ENCODE data around the gene SNAPC2.
A peak's percentile ranks its signal among the peaks of the same experiment; 100 is the strongest.
"Not testable (repeated sequence)": the region's sequence is repeated elsewhere in the genome, so short reads cannot be mapped to it uniquely, and the experiment has no call there.

Gene SNAPC2

GRCh38 chr19:7941895-7942596 lies 21.9 kb downstream of the SNAPC2 start:
- no peak for DNase-seq

GRCh38 chr19:7942981-7943443 lies 22.9 kb downstream of the SNAPC2 start:
- no peak for DNase-seq

- peak; percentile 92 for DNase-seq
These were observed 23.5 kb downstream of the SNAPC2 start, which contains the start of gene TIMM44 for GRCh38 chr19:7943444-7944176. TIMM44 (minus strand) TSS chr19:7943666; CDS start chr19:7943651, 15 bp downstream.

GRCh38 chr19:7944177-7944761 lies 24.1 kb downstream of the SNAPC2 start:
- DNase-seq: peak; percentile 60

GRCh38 chr19:7947939-7948338 lies 27.8 kb downstream of the SNAPC2 start:
- no peak for DNase-seq

GRCh38 chr19:7953060-7953459 lies 32.9 kb downstream of the SNAPC2 start:
- DNase-seq: no peak

GRCh38 chr19:7953576-7953975 lies 33.4 kb downstream of the SNAPC2 start:
- no peak for DNase-seq

- no peak for DNase-seq
These were observed 35.6 kb downstream of the SNAPC2 start for GRCh38 chr19:7955696-7956095.

GRCh38 chr19:7959211-7959610 lies 39.1 kb downstream of the SNAPC2 start:
- no peak for DNase-seq

GRCh38 chr19:7961082-7961481 lies 40.9 kb downstream of the SNAPC2 start:
- not testable (repeated sequence) for DNase-seq

- no peak for DNase-seq
These were observed 41.9 kb downstream of the SNAPC2 start for GRCh38 chr19:7961920-7962626.

GRCh38 chr19:7962644-7963268 lies 42.6 kb downstream of the SNAPC2 start:
- DNase-seq: no peak

- no peak for DNase-seq
These were observed 43.4 kb downstream of the SNAPC2 start for GRCh38 chr19:7963566-7963965.

GRCh38 chr19:7965259-7965841 lies 45.2 kb downstream of the SNAPC2 start:
- no peak for DNase-seq

- no peak for DNase-seq
These were observed 46.0 kb downstream of the SNAPC2 start for GRCh38 chr19:7965921-7966665.

- no peak for DNase-seq
These were observed 48.1 kb downstream of the SNAPC2 start for GRCh38 chr19:7968008-7968795.

- DNase-seq: no peak
These were observed 48.8 kb downstream of the SNAPC2 start for GRCh38 chr19:7968796-7969554.

GRCh38 chr19:7969555-7969939 lies 49.4 kb downstream of the SNAPC2 start:
- DNase-seq: no peak

- no peak for DNase-seq
These were observed 50.7 kb downstream of the SNAPC2 start for GRCh38 chr19:7970716-7971448.
